Loucy (cell line): ENCODE measurements around the gene KCNMA1.

Source experiments
- EZH2phosphoT487 ChIP-seq: fragments of 200-600 bp; IDR thresholded peaks from 2 replicates; pipeline ENCODE4 v1.6.1; 2018; ENCODE audit warnings: antibody characterized with exemption, mild to moderate bottlenecking, moderate library complexity, borderline replicate concordance
- TF ChIP-seq, protein P1 (sequence below): fragments of 200-600 bp; sonication (generic); conservative IDR thresholded peaks from 2 replicates; pipeline ENCODE4 v1.5.1; 2014; ENCODE audit warnings: mild to moderate bottlenecking, antibody characterized with exemption, low read length

DNA sequence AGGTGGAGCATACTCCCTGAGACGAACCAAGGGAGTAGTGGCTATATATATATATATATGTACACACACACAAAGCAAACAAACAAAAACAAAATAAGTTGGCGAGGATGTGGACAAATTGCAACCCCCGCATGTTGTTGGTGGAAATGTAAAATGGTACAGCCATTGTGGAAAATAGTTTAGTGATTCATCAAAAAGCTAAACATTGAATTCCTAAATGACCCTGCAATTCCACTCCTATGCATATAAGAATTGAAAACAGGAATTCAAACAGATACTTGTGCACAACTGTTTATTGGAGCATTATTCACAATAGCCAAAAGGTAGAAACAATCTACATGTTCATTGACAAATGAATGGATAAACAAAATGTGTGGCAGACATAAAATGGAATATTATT lies 407.9 kb downstream of the KCNMA1 start:
- TF ChIP-seq, protein P1, sequence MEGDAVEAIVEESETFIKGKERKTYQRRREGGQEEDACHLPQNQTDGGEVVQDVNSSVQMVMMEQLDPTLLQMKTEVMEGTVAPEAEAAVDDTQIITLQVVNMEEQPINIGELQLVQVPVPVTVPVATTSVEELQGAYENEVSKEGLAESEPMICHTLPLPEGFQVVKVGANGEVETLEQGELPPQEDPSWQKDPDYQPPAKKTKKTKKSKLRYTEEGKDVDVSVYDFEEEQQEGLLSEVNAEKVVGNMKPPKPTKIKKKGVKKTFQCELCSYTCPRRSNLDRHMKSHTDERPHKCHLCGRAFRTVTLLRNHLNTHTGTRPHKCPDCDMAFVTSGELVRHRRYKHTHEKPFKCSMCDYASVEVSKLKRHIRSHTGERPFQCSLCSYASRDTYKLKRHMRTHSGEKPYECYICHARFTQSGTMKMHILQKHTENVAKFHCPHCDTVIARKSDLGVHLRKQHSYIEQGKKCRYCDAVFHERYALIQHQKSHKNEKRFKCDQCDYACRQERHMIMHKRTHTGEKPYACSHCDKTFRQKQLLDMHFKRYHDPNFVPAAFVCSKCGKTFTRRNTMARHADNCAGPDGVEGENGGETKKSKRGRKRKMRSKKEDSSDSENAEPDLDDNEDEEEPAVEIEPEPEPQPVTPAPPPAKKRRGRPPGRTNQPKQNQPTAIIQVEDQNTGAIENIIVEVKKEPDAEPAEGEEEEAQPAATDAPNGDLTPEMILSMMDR, result no peak
- TF ChIP-seq EZH2phosphoT487, result no peak
